ENCODE results near the gene PMPCA. TPM values are rescaled to one million over a fixed set of nuclear protein-coding genes. Genes with fewer than 3 reads are reported as not detected.

Gene PMPCA
- polyA plus RNA-seq, 1 of the 3 experiments (the other 2 are of a cell fraction) = 125 TPM

DNA sequence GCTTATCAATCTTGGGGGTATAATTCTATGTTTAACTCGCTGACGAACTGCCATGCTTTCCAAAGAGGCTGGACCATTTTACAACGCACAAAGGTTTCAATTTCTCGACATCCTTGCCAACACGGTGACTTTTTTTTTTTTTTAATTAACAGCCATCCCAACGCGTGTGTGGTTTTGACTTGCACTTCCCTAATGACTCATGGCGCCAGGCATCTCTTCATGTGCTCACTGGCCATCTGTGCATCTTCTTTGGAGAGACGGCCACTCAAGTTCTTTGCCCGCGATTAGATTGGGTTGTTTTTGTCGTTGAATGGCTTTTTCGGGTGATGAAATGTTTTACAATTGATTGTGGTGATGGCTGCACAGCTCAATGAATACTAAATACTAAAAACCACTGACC is 24.4 kb upstream of the PMPCA start:
- ChIA-PET CTCF (interaction anchor here (0.7 to 1.5 kb wide), 5 partner anchors 17 to 246 kb away, joined by 3 to 6 read pairs (median 3); partner anchors contain the start of gene DNLZ), POLR2A (interaction anchor here (3.0 kb wide), 1 partner anchor 20 kb away, joined by 11 read pairs; no protein-coding TSS in a partner anchor)
- no peak overlapping the region for H3K4me3 ChIP-seq (ENCODE audit: low read depth in 2 of 2, low read length in 1 of 2)
- DNase-seq = no peak
- 92% methylated on average over 13 of the region's 13 CpGs for WGBS (ENCODE audit: low lambda C conversion rate)
- no peak overlapping the region for H3K9ac ChIP-seq
- H3K9me3 ChIP-seq = no peaks in the 10 kb centered on the region
- peaks cover 28 to 60% of the 10 kb centered on the region in 2 experiments for H3K36me3 ChIP-seq (replicated peaks in 1 of 2; ENCODE audit: control insufficient read depth in 1 of 2, insufficient read depth in 2 of 2, low read length in 1 of 2)
- no peak overlapping the region for H3K27ac ChIP-seq (ENCODE audit: low read depth in 2 of 2, low read length in 1 of 2)
- no peaks in the 10 kb centered on the region for H3K4me1 ChIP-seq (ENCODE audit: control insufficient read depth in 1 of 2, insufficient read depth in 2 of 2, low read depth in 1 of 2, low read length in 1 of 2)
- no peak for TF ChIP-seq MAX (IDR thresholded peaks at IDR 0.05; ENCODE audit: low read depth)
- H3K9me2 ChIP-seq = no peaks in the 10 kb centered on the region
- H2AFZ ChIP-seq (ENCODE audit: low read depth) = no peak overlapping the region
- H3K27me3 ChIP-seq (ENCODE audit: insufficient read depth) = no peaks in the 10 kb centered on the region
- H3K79me2 ChIP-seq (ENCODE audit: insufficient read depth) = no peaks in the 10 kb centered on the region
- peaks cover 10% of the 10 kb centered on the region for H3F3A ChIP-seq (replicated peaks; ENCODE audit: insufficient read depth)
- no peaks in the 10 kb centered on the region for H4K20me1 ChIP-seq (ENCODE audit: insufficient read depth)
- H3K4me2 ChIP-seq = no peak overlapping the region

DNA sequence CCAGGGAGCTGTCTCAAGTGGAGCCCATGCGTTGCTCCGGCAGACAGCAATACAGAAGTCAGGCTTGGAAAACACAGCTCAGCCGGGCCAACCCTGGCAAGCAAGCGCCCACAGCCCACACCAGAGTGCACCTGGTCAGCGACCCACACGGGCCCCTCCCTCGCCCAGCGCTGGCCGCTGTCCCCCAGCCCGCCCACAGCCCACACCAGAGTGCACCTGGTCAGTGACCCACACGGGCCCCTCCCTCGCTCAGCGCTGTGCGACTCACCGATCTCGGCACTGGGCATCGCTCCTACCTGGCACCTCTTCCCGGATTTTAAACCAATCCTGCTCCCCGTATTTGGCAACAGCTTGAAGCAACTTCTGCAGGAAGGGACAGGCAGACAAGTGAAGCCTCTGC is 23.2 kb upstream of the PMPCA start:
- H3K9me3 ChIP-seq = no peaks in the 10 kb centered on the region
- no peaks in the 10 kb centered on the region for H3K4me1 ChIP-seq (ENCODE audit: control insufficient read depth in 1 of 2, insufficient read depth in 2 of 2, low read depth in 1 of 2, low read length in 1 of 2)
- H3K4me2 ChIP-seq = no peak overlapping the region
- no peak overlapping the region for H2AFZ ChIP-seq (ENCODE audit: low read depth)
- no peak overlapping the region for H3K27ac ChIP-seq (ENCODE audit: low read depth in 2 of 2, low read length in 1 of 2)
- no peaks in the 10 kb centered on the region for H3K9me2 ChIP-seq
- H3K36me3 ChIP-seq (replicated peaks in 1 of 2; ENCODE audit: control insufficient read depth in 1 of 2, insufficient read depth in 2 of 2, low read length in 1 of 2) = peaks cover 33 to 62% of the 10 kb centered on the region in 2 experiments
- CTCF ChIA-PET = interaction anchor here (0.6 to 1.5 kb wide), 3 partner anchors 24 to 279 kb away, joined by 3 to 6 read pairs (median 3); partner anchors contain the start of gene DNLZ
- POLR2A ChIA-PET = interaction anchor here (0.8 kb wide), 1 partner anchor 32 kb away, joined by 4 read pairs; no protein-coding TSS in a partner anchor
- peaks cover 10% of the 10 kb centered on the region for H3F3A ChIP-seq (replicated peaks; ENCODE audit: insufficient read depth)
- H3K9ac ChIP-seq = no peak overlapping the region
- DNase-seq = no peak
- no peak overlapping the region for H3K4me3 ChIP-seq (ENCODE audit: low read depth in 2 of 2, low read length in 1 of 2)
- WGBS (ENCODE audit: low lambda C conversion rate) = 95% methylated on average over 17 of the region's 19 CpGs
- no peaks in the 10 kb centered on the region for H3K27me3 ChIP-seq (ENCODE audit: insufficient read depth)
- TF ChIP-seq CTCF (IDR thresholded peaks at IDR 0.05) = no peak
- TF ChIP-seq CHD2 (IDR thresholded peaks at IDR 0.05; ENCODE audit: low read length, partially characterized antibody) = no peak
- no peaks in the 10 kb centered on the region for H4K20me1 ChIP-seq (ENCODE audit: insufficient read depth)
- H3K79me2 ChIP-seq (ENCODE audit: insufficient read depth) = 0 out of 2 replicates have a peak, but pooled peaks cover 3% of the 10 kb centered on the region

GRCh38 chr9:136389396-136389795 is 21.1 kb upstream of the PMPCA start:
- no peaks in the 10 kb centered on the region for H3K9me2 ChIP-seq
- H3K4me3 ChIP-seq (ENCODE audit: low read depth in 2 of 2, low read length in 1 of 2) = no peak overlapping the region
- WGBS (ENCODE audit: low lambda C conversion rate) = 94% methylated on average over 12 of the region's 14 CpGs
- no peaks in the 10 kb centered on the region for H3K27me3 ChIP-seq (ENCODE audit: insufficient read depth)
- no peak for TF ChIP-seq NRF1 (IDR thresholded peaks at IDR 0.05; ENCODE audit: low read depth, low read length)
- no peak for TF ChIP-seq SMC3 (IDR thresholded peaks at IDR 0.05; ENCODE audit: low read depth, low read length)
- TF ChIP-seq EZH2phosphoT487 (IDR thresholded peaks at IDR 0.05; ENCODE audit: borderline replicate concordance, low read depth) = no peak
- no peaks in the 10 kb centered on the region for H3K4me1 ChIP-seq (ENCODE audit: control insufficient read depth in 1 of 2, insufficient read depth in 2 of 2, low read depth in 1 of 2, low read length in 1 of 2)
- H3K9me3 ChIP-seq = no peaks in the 10 kb centered on the region
- peaks cover 39 to 61% of the 10 kb centered on the region in 2 experiments for H3K36me3 ChIP-seq (replicated peaks in 1 of 2; ENCODE audit: control insufficient read depth in 1 of 2, insufficient read depth in 2 of 2, low read length in 1 of 2)
- H2AFZ ChIP-seq (ENCODE audit: low read depth) = no peak overlapping the region
- H3K27ac ChIP-seq (ENCODE audit: low read depth in 2 of 2, low read length in 1 of 2) = no peak overlapping the region
- CTCF ChIA-PET = interaction anchor here (1.1 to 2.6 kb wide), 5 partner anchors 11 to 77 kb away, joined by 3 to 11 read pairs (median 8); partner anchors contain the start of genes DNLZ and SNAPC4
- DNase-seq = no peak
- H3K79me2 ChIP-seq (ENCODE audit: insufficient read depth) = 0 out of 2 replicates have a peak, but pooled peaks cover 9% of the 10 kb centered on the region
- no peak overlapping the region for H3K4me2 ChIP-seq
- no peak overlapping the region for H3K9ac ChIP-seq
- no peaks in the 10 kb centered on the region for H4K20me1 ChIP-seq (ENCODE audit: insufficient read depth)
- POLR2A ChIA-PET = interaction anchor here (1.2 to 1.8 kb wide), 2 partner anchors 17 to 26 kb away, joined by 4 to 5 read pairs; partner anchors contain the start of gene DNLZ
- peaks cover 10% of the 10 kb centered on the region for H3F3A ChIP-seq (replicated peaks; ENCODE audit: insufficient read depth)

Data from SK-N-SH (cell line).